ENCODE results near the gene SCP2.

The SCP2 gene

GRCh38 chr1:53082826-53083455, 155.9 kb downstream of the SCP2 start:
- DNase-seq (ENCODE audit: low spot score): no peak

GRCh38 chr1:53083636-53084588, 156.8 kb downstream of the SCP2 start:
- no peak for DNase-seq (ENCODE audit: low spot score)

GRCh38 chr1:53084589-53084971, 157.5 kb downstream of the SCP2 start:
- peak; percentile 37 for DNase-seq (ENCODE audit: low spot score)

GRCh38 chr1:53085405-53085804, 158.3 kb downstream of the SCP2 start:
- DNase-seq (ENCODE audit: low spot score): no peak

GRCh38 chr1:53086491-53087070, 159.5 kb downstream of the SCP2 start:
- DNase-seq (ENCODE audit: low spot score): no peak

- DNase-seq (ENCODE audit: low spot score): no peak
Observed at GRCh38 chr1:53087332-53088285, 160.5 kb downstream of the SCP2 start.

- DNase-seq (ENCODE audit: low spot score): no peak
Observed at GRCh38 chr1:53088616-53089300, 161.7 kb downstream of the SCP2 start.

- peak; percentile 36 for DNase-seq (ENCODE audit: low spot score)
Observed at GRCh38 chr1:53089478-53090226, 162.6 kb downstream of the SCP2 start.

- no peak for DNase-seq (ENCODE audit: low spot score)
Observed at GRCh38 chr1:53090227-53091147, 163.4 kb downstream of the SCP2 start.

GRCh38 chr1:53091841-53092645, 165.0 kb downstream of the SCP2 start:
- no peak for DNase-seq (ENCODE audit: low spot score)

GRCh38 chr1:53092659-53093450, 165.8 kb downstream of the SCP2 start:
- DNase-seq (ENCODE audit: low spot score): no peak

- DNase-seq (ENCODE audit: low spot score): no peak
Observed at GRCh38 chr1:53093451-53093754, 166.3 kb downstream of the SCP2 start.

- DNase-seq (ENCODE audit: low spot score): no peak
Observed at GRCh38 chr1:53093778-53094532, 166.9 kb downstream of the SCP2 start.

GRCh38 chr1:53094533-53094919, 167.4 kb downstream of the SCP2 start:
- DNase-seq (ENCODE audit: low spot score): no peak
